ENCODE data around the gene FAM221B. TPM values are rescaled to one million over a fixed set of nuclear protein-coding genes. Genes with fewer than 3 reads are reported as not detected.

Gene FAM221B
- total RNA-seq, 1 donor from 2014 or later, result not detected

GRCh38 chr9:35792826-35793225, 35.7 kb downstream of the FAM221B start:
- TF ChIP-seq POLR2A (IDR thresholded peaks at IDR 0.05), result no peak
- TF ChIP-seq POLR2AphosphoS5 (IDR thresholded peaks at IDR 0.05; ENCODE audit: insufficient read depth in 1 of 2, low read depth in 1 of 2), result no peak
- no peak for TF ChIP-seq CTCF (IDR thresholded peaks at IDR 0.05)
- peak overlapping the region; percentile 62 to 63 for H3K4me3 ChIP-seq
- H3K27me3 ChIP-seq, result no peaks in the 10 kb centered on the region
- intact Hi-C loops (cut with DNase I), result loop anchor here (5.0 kb wide), 1 partner anchor 89 kb away; no protein-coding TSS in a partner anchor
- H3K36me3 ChIP-seq, result no peaks in the 10 kb centered on the region
- no peak for DNase-seq (ENCODE audit: extremely low spot score in 2 of 2)
- no peaks in the 10 kb centered on the region for H3K9me3 ChIP-seq
- peaks cover 62% of the 10 kb centered on the region for H3K4me1 ChIP-seq
- H3K27ac ChIP-seq, result peak overlapping the region; percentile 81

DNA sequence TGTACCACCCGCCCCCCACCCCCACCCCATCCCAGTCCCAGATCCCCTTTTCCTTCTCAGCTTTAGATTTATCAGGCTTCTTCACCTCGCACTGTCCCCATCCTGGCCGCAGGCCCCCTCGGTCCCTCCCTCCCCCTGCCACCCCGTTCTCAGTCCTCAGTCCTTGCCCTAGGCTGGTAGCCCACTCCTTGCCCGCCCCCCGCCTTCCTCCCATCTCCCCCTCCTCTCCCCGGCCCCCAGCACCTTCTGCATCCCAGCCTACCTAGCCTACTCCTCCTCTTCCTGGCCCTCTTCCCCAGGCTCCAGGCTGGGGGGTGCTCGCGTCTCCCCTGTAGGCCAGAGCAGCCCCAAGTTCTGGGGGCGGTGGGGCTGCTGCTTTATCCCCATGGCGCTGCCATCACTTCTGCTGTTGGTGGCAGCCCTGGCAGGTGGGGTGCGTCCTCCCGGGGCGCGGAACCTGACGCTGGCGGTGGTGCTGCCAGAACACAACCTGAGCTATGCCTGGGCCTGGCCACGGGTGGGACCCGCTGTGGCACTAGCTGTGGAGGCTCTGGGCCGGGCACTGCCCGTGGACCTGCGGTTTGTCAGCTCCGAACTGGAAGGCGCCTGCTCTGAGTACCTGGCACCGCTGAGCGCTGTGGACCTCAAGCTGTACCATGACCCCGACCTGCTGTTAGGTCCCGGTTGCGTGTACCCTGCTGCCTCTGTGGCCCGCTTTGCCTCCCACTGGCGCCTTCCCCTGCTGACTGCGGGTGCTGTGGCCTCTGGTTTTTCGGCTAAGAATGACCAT, 36.3 kb downstream of the FAM221B start:
- Histone ChIP-seq H3K27me3 (no peaks in the 10 kb centered on the region), H3K4me1 (peaks cover 62% of the 10 kb centered on the region), H3K36me3 (no peaks in the 10 kb centered on the region), H3K9me3 (no peaks in the 10 kb centered on the region), H3K4me3 (peak overlapping the region; percentile 62 to 63), H3K27ac (peak overlapping the region; percentile 81)
- TF ChIP-seq POLR2A (IDR thresholded peaks at IDR 0.05), result no peak
- no peak for TF ChIP-seq CTCF (IDR thresholded peaks at IDR 0.05)
- TF ChIP-seq POLR2AphosphoS5 (IDR thresholded peaks at IDR 0.05; ENCODE audit: insufficient read depth in 1 of 2, low read depth in 1 of 2), result peak in 1 of 2 donors; percentile 9
- intact Hi-C loops (cut with DNase I), result loop anchor here (5.0 kb wide), 1 partner anchor 90 kb away; no protein-coding TSS in a partner anchor
- no peak for DNase-seq (ENCODE audit: extremely low spot score in 2 of 2)

- H3K27me3 ChIP-seq, result no peaks in the 10 kb centered on the region
- H3K36me3 ChIP-seq, result no peaks in the 10 kb centered on the region
- no peak for TF ChIP-seq POLR2AphosphoS5 (IDR thresholded peaks at IDR 0.05; ENCODE audit: insufficient read depth in 1 of 2, low read depth in 1 of 2)
- TF ChIP-seq POLR2A (IDR thresholded peaks at IDR 0.05), result peak in 1 of 2 donors; percentile 32
- H3K9me3 ChIP-seq, result no peaks in the 10 kb centered on the region
- peaks cover 56% of the 10 kb centered on the region for H3K4me1 ChIP-seq
- DNase-seq (ENCODE audit: extremely low spot score in 2 of 2), result no peak
- H3K4me3 ChIP-seq, result peak within 1 kb of the TSS; percentile 62 to 63
- intact Hi-C loops (cut with DNase I), result loop anchor here (5.0 kb wide), 1 partner anchor 91 kb away; no protein-coding TSS in a partner anchor
- peak within 1 kb of the TSS; percentile 81 for H3K27ac ChIP-seq
These were observed 37.1 kb downstream of the FAM221B start, which contains the start of gene NPR2 for GRCh38 chr9:35791297-35791921. Gene NPR2, plus strand, starts transcription at chr9:35791591. Its CDS starts 818 bp downstream, at chr9:35792409.

- H3K27ac ChIP-seq, result peak overlapping the region; percentile 81
- no peaks in the 10 kb centered on the region for H3K9me3 ChIP-seq
- TF ChIP-seq POLR2A (IDR thresholded peaks at IDR 0.05) (no peak), CTCF (IDR thresholded peaks at IDR 0.05) (peak; percentile 85 to 96 (median 92)), POLR2AphosphoS5 (IDR thresholded peaks at IDR 0.05; ENCODE audit: insufficient read depth in 1 of 2, low read depth in 1 of 2) (peak; percentile 19 to 42)
- DNase-seq (ENCODE audit: extremely low spot score in 2 of 2), result no peak
- peaks cover 48% of the 10 kb centered on the region for H3K4me1 ChIP-seq
- no peaks in the 10 kb centered on the region for H3K36me3 ChIP-seq
- H3K4me3 ChIP-seq, result peak overlapping the region; percentile 62 to 63
- H3K27me3 ChIP-seq, result no peaks in the 10 kb centered on the region
- intact Hi-C loops (cut with DNase I), result loop anchor here (5.0 kb wide), 1 partner anchor 92 kb away; no protein-coding TSS in a partner anchor
These were observed 37.9 kb downstream of the FAM221B start for GRCh38 chr9:35790385-35791296.

- Histone ChIP-seq H3K9me3 (no peaks in the 10 kb centered on the region), H3K27ac (no peak overlapping the region), H3K27me3 (no peaks in the 10 kb centered on the region), H3K4me3 (no peak overlapping the region), H3K36me3 (no peaks in the 10 kb centered on the region), H3K4me1 (peaks cover 42% of the 10 kb centered on the region)
- intact Hi-C loops (cut with DNase I), result loop anchor here (5.0 kb wide), 1 partner anchor 92 kb away; no protein-coding TSS in a partner anchor
- no peak for TF ChIP-seq POLR2AphosphoS5 (IDR thresholded peaks at IDR 0.05; ENCODE audit: insufficient read depth in 1 of 2, low read depth in 1 of 2)
- no peak for TF ChIP-seq CTCF (IDR thresholded peaks at IDR 0.05)
- no peak for TF ChIP-seq POLR2A (IDR thresholded peaks at IDR 0.05)
- no peak for DNase-seq (ENCODE audit: extremely low spot score in 2 of 2)
These were observed 38.5 kb downstream of the FAM221B start for GRCh38 chr9:35790025-35790384.
